ENCODE measurements around the gene PLAA.
"Not testable (repeated sequence)": the region's sequence is repeated elsewhere in the genome, so short reads cannot be mapped to it uniquely, and the experiment has no call there.

PLAA gene

DNA sequence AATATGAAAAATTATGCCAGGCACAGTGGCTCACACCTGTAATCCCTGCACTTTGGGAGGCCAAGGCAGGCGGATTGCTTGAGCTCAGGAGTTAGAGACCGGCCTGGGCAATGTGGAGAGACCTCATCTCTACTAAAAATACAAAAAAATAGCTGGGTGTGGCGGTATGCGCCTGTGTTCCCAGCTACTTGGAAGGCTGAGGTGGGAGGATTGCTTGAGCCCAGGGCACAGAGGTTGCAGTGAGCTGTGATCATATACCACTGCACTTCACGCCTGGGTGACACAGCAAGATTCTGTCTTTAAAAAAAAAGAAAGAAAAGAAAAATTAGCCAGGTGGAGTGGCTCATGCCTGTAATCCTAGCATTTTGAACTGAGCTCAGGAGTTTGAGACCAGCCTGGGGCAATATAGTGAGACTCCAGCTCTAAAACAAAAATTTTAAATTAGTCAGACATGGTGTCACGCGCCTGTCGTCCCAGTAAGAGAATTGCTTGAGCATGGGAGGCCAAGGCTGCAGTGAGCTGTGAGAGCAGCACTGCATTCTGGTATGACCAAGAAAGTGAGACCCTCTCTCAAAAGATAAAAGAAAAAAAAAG, 18.0 kb downstream of the PLAA start:
- no peak for DNase-seq

- no peak for DNase-seq
Measured at GRCh38 chr9:26925609-26926008, 21.4 kb downstream of the PLAA start.

DNA sequence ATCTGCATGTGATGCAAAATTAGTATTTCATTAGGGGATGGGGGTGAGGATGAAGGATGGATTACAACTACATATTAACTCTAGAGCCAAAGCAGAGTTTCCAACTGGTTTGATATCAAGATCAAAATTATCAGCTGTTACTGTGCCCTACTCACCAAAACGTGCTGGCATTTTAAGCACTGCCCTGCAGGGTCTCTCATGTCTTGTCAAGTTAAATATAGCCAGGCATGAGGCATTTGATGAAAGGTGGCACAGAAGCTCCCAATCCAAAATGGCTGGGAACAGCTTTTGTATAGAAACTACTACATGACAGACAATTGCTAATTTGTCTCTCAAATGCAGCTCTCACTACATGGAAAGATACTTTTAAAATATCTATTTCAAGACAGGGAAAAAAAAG, 27.3 kb downstream of the PLAA start:
- DNase-seq: no peak

DNA sequence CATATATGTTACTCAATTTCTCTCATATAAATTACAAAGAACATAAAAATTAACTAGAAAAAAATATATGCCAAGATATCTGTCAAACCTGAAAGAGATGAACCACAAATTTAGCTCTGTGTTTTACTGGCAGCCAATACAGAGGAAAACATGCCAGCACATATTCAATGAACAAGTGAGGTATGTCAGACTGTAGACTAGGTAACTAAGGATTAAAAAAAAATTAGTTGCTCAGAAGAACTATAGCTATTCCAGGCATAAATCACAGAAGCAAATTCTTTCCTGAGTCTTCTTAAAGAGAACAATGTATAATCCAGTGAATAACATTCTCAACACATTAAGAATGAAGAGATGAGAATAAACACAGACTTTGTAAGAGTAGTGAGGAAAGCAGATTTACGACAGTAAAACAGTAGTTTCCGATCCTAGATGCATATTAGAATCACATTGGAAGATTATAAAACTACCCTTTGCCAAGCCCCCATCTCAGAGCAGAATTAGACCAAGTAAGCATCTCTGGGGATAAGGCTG, 33.8 kb downstream of the PLAA start:
- no peak for DNase-seq

GRCh38 chr9:26904671-26905070, 42.4 kb downstream of the PLAA start:
- DNase-seq: no peak

DNA sequence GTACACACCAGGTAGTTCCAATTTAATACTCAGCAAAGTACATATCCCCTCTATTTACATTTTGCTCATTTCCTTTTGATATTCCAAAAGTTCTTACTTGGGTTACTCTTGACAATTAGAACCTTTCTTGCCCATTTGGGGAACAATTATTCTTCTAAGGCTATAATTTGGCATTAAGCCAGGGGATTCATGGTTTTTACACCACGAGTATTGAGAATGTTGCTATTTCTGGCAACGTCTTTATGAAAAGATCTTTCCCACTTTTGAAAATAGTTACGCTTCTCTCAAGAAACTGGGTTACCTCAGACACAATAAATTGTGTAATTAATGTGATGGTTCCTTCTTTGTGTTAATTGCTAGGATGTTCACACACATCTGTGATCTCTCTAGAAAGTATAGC, 43.0 kb downstream of the PLAA start:
- DNase-seq: no peak

- DNase-seq: no peak
Measured at GRCh38 chr9:26893030-26893676, 53.9 kb downstream of the PLAA start.

DNA sequence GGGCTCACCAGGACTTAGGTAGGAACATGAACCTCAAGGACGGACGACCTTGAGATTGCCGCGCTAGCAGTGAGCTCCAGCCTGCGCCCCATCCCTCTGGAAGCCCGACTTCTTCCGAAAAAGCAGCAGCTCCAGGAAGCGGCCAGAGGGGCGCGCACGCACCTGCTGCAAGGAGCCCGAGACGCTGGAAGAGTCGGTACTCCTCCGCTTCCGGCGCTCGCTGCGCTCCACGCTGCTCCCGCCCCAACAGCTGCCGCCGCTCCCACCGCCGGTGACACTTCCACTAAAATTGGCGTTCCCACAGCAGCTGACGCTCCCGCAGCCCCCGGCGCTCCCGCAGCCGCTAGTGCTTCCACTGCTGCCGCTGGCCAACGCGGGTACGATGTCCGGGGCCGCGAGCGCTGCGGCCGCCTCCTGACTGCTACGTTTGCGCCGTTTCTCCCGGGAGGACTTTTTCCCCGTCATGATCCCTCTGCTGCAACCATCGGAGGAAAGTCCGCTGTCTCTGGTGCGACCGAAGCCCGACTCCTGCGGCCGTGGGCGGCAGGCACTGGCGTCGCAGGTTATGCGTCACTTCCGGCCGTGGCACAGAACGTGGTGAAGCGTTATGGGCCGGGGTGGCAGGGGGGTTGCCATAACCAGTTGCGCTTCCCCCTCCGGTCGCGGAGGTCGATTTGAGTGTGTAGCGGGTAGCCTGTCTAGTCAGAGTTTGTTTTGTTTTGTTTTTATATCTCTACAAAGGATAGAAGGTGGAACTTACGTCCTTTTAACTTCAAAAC, 54.6 kb downstream of the PLAA start, which contains the start of gene CAAP1:
CAAP1 (minus strand) TSS at position 552 of the 779 bp plus-strand sequence; CDS start at position 465, 87 bp downstream.
- DNase-seq: peak; percentile 94

GRCh38 chr9:26891726-26892125, 55.3 kb downstream of the PLAA start:
- no peak for DNase-seq

DNA sequence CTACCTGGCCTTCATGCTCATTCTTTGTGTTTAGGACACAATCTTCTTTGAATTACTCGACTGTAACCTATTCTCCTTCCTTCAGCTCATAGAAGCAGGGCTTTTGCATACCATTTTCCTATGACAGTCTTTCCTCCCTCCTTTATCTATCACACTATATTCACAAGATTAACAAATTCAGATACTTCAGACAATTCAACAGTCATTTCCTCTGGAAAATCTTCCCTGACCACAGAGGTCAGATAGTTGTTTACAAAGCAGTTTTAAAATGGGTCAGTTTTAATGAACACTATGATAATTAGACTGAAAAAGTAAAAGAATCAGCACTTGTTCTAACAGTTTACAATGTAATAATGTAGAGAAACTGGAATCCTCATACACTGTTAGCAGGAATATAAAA, 58.8 kb downstream of the PLAA start:
- DNase-seq: no peak

GRCh38 chr9:26882154-26882553, 64.9 kb downstream of the PLAA start:
- no peak for DNase-seq

DNA sequence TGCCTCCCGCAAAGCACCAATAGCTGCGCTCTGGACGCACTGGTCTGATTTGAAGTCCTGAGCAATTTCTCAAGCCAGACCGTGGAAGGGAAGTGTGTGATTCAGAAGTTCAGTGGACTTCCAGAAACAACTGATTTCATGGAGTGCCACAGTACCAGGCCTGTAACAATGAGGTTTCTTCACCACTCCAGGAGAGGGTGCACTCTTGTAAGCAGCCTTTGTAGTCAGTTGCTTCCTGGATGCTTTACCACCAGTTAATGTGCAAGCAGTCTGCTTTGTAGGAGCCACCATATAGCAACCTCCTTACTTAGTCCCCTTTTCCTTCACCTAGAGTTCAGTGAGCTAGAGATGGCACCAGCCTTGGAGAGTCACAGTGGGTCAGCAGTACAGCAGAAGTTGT, 66.8 kb downstream of the PLAA start:
- no peak for DNase-seq

- DNase-seq: not testable (repeated sequence)
Measured at GRCh38 chr9:26875155-26875554, 71.9 kb downstream of the PLAA start.

GRCh38 chr9:26870292-26870691, 76.8 kb downstream of the PLAA start:
- peak; percentile 26 for DNase-seq

DNA sequence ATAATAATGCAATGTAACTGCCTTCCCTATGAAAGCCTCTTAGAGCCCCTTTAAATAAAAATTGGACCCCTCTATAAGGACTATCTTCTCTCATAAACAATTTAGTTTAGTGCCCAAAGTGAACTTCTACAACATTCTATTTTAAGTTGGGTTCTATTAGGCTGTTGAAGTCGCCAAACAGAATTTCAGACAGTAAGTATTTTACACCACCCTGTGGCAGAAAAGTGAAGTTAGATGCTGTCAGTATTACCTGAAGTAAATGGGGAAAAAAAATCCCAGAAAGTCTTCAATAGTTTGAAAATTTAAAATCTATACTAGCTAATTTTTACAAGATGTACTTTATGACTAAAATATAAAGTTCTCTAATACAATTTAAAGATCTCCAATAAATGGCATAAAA, 84.0 kb downstream of the PLAA start:
- no peak for DNase-seq

DNA sequence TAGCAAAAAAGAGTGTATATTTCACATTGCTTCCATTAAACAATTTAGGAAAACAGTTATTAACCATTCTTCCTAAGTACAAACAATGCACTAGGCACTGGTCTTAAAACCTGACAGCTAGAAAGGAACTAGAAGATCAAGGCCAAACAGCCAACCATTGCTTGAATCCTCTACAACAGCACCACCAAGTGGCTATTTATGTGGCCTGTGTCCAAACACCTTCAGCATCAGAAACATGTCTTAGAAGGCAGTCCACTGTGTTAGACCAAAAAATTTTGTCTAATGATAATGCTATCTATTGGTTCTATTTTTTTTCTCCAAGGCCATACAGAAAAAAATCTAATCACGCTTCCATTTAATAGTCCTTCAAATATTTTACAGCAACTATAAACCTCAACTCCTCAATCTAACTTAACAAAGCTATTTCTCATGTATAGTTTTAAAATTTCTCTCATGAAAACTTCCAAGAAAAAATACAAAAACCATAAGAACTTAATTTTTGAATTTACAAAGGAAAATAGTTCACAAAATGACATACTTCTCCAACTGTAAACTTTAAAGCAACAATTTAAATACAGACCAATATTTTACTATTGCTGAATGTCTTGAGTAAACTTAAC, 90.5 kb downstream of the PLAA start:
- DNase-seq: peak; percentile 41

All from fibroblast of skin of right biceps (primary cell).